ENCODE results near the gene ZNF837.

The ZNF837 gene

DNA sequence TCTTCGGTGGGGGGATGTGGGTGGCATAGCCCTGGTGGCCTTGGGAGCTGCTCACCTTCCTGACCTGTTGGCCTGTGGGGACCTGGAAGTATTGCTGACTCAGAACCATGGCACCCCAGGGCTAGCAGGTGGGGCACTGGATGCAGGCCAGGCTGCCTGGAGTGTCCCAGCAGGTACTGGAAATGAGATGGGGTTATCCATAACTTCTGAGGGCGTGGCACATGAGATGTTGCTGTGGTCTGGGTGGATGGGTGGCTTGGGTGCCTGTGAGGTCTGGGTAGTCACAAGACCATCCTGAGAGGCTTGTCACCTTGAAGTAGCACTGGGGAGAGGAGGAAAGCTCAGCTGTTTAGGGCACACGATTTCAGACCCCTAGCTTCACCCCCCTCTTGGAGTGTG lies 14.0 kb upstream of the ZNF837 start:
- Histone ChIP-seq H3K36me3 (peaks cover 63% of the 10 kb centered on the region), H3K9me3 (no peaks in the 10 kb centered on the region), H3K4me1 (no peaks in the 10 kb centered on the region), H3K27me3 (no peaks in the 10 kb centered on the region; the same call in 1 of the 2 replicates), H3K4me3 (ENCODE audit: low read depth, low read length) (no peak overlapping the region)
- DNase-seq: no peak
- no peak for TF ChIP-seq CTCF (IDR thresholded peaks at IDR 0.05; ENCODE audit: low read depth, low read length)

DNA sequence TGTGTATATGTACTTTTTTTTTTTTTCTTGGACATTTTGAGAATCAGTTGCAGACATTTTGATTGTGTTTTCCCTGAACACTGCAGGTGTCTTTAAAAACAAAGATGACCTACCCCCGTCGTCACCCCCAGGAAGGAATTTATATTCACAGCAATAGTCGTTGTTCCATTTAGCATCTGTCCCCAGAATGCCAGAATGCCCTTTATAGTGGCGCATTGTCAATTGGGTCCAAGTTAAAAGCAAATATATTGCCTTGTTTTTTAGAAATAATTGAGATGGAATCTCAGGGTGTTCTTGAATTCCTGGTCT lies 12.8 kb upstream of the ZNF837 start:
- H3K4me1 ChIP-seq: no peaks in the 10 kb centered on the region
- no peak for DNase-seq
- no peak overlapping the region for H3K4me3 ChIP-seq (ENCODE audit: low read depth, low read length)
- no peaks in the 10 kb centered on the region; the same call in 1 of the 2 replicates for H3K27me3 ChIP-seq
- H3K36me3 ChIP-seq: peaks cover 74% of the 10 kb centered on the region
- no peak for TF ChIP-seq CTCF (IDR thresholded peaks at IDR 0.05; ENCODE audit: low read depth, low read length)
- no peaks in the 10 kb centered on the region for H3K9me3 ChIP-seq

- Histone ChIP-seq H3K36me3 (peaks cover 80% of the 10 kb centered on the region), H3K4me3 (ENCODE audit: low read depth, low read length) (no peak overlapping the region), H3K9me3 (no peaks in the 10 kb centered on the region), H3K4me1 (no peaks in the 10 kb centered on the region), H3K27me3 (no peaks in the 10 kb centered on the region; the same call in 1 of the 2 replicates)
- no peak for DNase-seq
- no peak for TF ChIP-seq CTCF (IDR thresholded peaks at IDR 0.05; ENCODE audit: low read depth, low read length)
Observed at GRCh38 chr19:58392945-58393724, 12.3 kb upstream of the ZNF837 start.

DNA sequence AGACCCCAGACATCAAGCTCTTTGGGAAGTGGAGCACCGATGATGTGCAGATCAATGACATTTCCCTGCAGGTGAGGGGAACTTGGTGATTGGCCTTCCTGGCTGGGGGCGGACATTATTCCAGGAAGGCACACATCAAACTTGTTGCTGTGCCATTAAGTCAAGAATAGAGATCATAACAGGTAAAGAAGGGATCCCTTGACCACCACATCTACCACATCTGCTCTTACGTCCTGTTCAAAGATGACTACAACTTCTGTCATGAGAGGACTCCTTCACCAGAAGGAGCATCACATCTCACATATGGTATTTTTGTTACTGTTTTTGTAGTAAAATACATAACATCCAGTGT lies 7.3 kb upstream of the ZNF837 start:
- TF ChIP-seq CTCF (IDR thresholded peaks at IDR 0.05; ENCODE audit: low read depth, low read length): no peak
- Histone ChIP-seq H3K27me3 (no peaks in the 10 kb centered on the region), H3K9me3 (no peaks in the 10 kb centered on the region), H3K4me1 (peaks cover 7% of the 10 kb centered on the region), H3K4me3 (ENCODE audit: low read depth, low read length) (peak overlapping the region; percentile 100), H3K36me3 (peaks cover 59% of the 10 kb centered on the region)
- DNase-seq: no peak

DNA sequence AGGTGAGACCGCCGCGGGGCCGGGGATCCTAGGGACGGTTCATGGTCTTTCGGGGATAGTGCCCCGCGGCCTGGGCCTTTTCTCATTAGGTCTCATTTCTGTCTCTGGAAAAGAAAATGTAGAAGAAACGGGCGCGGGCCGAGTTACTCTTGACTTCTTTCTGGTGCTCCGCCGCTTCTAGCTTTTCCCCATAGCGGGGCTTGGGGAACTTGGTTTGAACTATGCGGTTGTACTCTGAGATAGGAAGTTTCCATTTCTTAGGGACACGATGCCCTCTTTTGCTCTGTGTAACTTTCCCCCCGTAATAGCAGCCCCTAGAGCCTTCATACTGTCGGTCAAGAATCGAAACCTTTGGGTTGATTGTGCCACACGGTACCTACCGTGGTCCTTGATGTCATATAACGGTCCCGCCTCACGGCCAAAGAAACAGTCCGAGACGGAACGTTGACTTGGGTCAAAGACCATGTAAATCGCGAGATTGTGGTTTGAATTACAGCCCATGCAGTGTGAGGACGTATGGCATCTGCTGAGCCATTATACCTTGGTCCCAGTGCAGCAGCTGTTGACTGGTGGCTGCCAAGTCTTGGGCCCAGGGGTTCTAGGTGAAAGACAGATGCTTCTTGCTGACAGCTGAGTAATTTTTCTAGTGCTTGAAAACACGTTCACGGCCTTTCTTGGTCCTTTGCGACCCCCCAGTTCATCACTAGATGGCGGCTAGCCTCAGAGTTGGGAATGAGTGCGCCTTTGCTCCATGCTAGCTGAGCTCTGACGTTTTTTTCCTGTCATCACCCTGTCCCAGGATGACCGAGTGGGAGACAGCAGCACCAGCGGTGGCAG lies 6.7 kb upstream of the ZNF837 start:
- Histone ChIP-seq H3K9me3 (no peaks in the 10 kb centered on the region), H3K36me3 (peaks cover 53% of the 10 kb centered on the region), H3K27me3 (no peaks in the 10 kb centered on the region), H3K4me1 (peaks cover 7% of the 10 kb centered on the region), H3K4me3 (ENCODE audit: low read depth, low read length) (peak overlapping the region; percentile 100)
- TF ChIP-seq CTCF (IDR thresholded peaks at IDR 0.05; ENCODE audit: low read depth, low read length): no peak; the same call in 1 of the 2 replicates
- no peak for DNase-seq
